HG02973 (cell line): ENCODE results near the gene CETN1.
A peak's percentile ranks its signal among the peaks of the same experiment; 100 is the strongest.

ENCODE experiments used
- ATAC-seq: cut with Tn5 transposase; IDR thresholded peaks from one replicate; pipeline ENCODE4 v1.9.1; 2021; ENCODE audit warnings: moderate library complexity; ENCODE audit not compliant: unreplicated experiment

The CETN1 gene

DNA sequence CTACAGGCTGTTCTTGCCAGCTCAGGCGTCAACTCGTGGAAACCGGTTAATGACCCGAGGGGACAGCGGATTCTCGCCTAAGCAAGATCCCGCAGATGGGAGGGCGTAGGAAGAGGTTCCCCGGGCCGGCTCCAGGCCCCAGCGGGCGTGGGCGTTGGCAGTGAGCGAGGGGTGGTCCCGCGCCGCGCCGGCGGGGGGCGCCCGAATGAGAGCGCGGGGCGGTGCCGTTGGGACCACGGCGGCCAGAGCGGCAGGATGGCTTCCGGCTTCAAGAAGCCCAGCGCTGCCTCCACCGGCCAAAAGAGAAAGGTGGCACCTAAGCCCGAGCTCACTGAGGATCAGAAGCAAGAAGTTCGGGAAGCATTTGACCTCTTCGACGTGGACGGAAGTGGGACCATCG lies at the start of gene CETN1:
Gene CETN1 (plus strand): TSS at position 227 of the 400 bp plus-strand sequence. CDS start 29 bp downstream, at position 256.
- no peak for ATAC-seq

DNA sequence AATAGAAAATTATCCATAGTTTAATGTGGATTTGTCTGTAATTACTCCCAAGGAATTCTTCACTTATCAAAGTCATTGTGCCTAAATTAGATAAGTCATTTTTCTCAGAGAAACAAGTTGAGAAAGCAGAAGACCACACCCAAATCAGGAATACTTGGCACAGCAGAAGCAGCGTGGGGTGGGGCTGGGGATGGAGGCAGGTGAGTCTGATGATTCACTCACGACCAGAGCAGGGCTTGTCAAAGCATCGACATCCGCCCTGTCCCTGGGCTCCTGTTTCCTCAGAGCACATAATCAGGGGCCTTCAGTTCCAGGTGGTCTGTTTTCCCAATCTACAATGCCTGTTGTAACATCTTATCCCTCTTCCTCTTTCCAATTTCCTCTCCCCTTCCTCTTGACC lies 48.2 kb upstream of the CETN1 start:
- no peak for ATAC-seq

DNA sequence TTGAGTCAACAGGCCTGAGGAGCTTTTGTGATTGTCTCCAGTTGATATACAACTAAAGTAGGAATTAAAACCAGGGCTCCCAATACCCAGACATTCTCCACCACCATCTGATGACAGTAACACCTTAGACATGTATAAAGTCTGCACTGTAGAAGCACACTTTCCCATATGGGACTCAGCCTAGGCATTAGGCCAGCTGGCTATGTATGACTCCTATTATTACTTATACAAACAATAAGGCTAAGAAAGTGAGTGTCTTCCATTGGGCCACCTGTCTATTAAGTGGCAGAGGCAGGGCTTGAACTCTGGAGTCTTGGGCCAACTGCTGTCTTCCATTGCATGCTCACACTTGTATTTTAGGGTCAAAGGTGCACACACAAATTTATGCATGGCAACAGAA lies 47.5 kb upstream of the CETN1 start:
- ATAC-seq, result no peak

GRCh38 chr18:533995-534601 lies 46.1 kb upstream of the CETN1 start:
- no peak for ATAC-seq

DNA sequence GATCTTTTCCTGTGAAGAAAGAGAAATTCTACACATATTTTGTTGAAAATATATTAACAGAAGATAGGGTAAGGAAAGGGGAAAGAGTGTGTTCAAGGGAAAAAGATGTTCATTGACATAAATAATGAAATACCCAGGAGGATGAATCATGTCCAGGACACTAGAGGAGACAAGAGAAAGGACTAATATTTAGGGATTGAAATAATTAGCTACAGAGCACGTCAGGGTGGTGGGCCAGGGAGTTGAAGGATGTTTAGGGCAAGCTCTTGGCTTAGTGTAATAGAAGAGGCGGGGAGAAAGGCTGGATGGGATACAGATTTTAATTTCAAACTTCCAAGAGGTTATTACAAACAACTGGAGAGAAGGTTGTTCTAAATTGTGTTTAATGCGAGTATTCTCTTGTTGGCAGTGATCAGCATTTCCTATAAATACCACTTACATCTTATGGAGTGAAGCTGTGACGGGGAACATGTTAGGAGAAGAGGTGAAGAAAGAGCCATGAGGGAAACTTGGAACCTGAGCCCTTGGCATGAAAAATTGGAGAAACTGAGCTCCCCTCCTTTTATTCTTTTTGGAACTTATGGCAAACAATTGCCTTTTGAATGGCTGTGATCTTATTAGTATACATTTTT lies 36.6 kb upstream of the CETN1 start:
- ATAC-seq, result no peak

DNA sequence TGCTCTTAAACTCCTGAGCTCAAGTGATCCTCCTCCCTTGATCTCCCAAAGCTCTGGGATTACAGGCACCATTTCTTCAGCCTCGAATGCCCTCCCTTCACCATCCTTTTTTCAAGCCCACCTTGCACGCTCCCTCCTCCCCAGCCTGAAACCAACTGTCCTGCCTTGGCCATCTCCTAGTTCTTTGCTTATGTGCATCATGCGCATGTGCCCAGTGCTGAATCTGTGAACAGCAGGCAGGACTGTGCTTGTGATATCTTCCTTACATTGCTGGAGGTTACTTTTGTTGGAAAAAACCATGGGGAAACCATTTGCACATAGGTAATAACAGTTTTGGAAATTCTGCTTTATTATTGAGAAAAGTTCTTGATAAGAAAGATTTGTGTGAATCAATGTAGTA lies 30.2 kb upstream of the CETN1 start:
- no peak for ATAC-seq

GRCh38 chr18:551404-552061 lies 28.6 kb upstream of the CETN1 start:
- ATAC-seq, result peak; percentile 90

DNA sequence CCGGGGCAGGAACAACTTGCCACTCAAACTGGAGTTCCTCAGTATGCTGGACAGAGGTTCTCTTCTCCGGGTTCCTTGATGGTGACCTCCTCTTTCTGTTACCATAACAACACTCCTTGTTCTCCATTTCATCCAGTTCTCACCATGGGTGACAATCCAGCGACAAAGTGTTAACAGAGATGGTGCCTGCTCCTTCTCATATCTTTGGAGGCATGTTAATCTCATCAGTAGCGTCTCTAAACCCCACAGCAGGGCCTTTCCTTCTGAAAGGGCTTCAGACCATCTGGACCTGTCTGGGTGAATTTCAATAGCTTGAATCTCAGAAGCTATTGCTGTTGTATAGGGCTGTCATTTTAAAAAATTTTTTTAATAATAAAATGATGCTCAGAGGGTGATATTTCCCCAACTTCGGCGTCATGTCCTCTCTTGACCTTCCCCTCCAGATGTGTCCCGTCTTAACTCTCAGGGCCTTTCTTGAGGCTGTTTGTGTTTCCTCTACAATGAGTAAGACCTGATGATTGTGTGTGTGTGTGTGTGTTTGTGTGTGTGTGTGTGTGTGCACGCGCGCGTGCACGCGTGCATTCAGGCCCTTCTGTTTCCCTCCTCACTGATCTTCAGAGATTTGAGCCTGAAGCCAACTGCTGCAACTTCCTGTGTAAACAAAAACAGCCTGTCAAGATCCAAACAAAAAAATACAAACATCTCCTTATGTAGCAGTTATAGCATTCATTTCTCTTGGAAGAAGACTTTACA lies 24.3 kb upstream of the CETN1 start:
- ATAC-seq, result no peak

- ATAC-seq, result no peak
Measured at GRCh38 chr18:564708-565561, 15.2 kb upstream of the CETN1 start.

DNA sequence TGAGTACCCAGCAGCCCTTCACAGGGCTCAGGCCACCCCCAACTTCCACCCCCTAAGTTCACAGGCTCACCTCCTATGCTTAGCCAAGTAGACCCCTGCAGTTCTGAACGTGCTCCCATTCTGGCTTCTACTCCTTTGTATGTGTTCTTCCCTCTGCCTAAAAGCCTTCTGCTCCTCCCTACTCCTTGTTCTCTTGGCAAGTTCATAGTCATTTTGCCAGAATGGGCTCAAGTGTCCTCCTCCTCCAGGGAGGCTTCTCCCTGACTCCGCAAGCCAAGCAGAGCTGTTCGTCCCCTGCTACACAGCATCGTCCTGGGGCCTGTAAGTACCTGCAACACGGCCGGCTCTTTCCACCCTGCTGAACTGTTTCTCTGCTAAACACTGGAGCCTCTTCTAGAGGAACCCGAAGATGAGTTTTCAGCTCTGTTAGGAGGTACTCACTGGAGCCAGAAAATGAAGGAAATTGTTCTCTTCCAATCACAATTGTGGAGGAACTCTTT lies 14.6 kb upstream of the CETN1 start:
- ATAC-seq, result no peak

- no peak for ATAC-seq
Measured at GRCh38 chr18:567122-567521, 13.1 kb upstream of the CETN1 start.

GRCh38 chr18:568731-569130 lies 11.4 kb upstream of the CETN1 start:
- ATAC-seq, result no peak

DNA sequence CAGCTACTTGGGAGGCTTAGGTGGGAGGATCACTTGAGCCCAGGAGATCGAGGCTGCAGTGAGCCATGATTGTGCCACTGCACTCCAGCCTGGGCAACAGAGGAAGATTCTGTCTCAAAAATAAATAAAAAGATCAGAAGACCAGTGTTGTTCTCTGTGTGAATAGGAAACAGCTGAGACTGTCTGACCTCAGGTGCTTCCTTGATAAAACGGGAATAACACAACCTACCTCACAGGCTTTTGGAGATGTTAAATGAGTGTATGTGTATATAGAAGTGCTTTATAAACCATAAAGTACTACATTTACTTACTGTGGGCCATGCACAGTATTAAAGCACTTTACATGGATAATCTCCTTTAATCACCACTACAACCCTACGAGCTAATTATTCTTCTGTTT lies 9.9 kb upstream of the CETN1 start:
- no peak for ATAC-seq

GRCh38 chr18:570697-571096 lies 9.5 kb upstream of the CETN1 start:
- no peak for ATAC-seq

- ATAC-seq, result no peak
Measured at GRCh38 chr18:572091-572830, 7.9 kb upstream of the CETN1 start.

GRCh38 chr18:572831-573289 lies 7.3 kb upstream of the CETN1 start:
- no peak for ATAC-seq

DNA sequence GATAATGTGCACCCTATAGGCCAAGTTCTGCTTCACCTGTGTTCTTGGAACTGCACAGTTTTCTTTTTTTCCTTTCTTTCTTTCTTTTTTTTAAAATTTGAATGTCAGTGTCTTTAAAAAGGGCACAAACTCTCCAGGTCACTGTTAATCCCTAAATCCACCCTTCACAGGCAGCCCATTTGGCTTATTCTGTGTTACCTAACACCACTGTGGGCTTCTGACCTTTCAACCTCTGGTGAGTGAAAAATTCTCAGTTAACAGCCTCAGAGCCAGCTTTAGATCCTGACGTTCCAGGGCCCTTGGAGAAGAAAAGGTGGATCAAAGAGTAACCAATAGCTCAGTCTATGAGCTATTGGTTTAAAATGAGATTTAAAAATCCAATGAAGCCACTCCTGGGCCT lies 6.8 kb upstream of the CETN1 start:
- no peak for ATAC-seq

DNA sequence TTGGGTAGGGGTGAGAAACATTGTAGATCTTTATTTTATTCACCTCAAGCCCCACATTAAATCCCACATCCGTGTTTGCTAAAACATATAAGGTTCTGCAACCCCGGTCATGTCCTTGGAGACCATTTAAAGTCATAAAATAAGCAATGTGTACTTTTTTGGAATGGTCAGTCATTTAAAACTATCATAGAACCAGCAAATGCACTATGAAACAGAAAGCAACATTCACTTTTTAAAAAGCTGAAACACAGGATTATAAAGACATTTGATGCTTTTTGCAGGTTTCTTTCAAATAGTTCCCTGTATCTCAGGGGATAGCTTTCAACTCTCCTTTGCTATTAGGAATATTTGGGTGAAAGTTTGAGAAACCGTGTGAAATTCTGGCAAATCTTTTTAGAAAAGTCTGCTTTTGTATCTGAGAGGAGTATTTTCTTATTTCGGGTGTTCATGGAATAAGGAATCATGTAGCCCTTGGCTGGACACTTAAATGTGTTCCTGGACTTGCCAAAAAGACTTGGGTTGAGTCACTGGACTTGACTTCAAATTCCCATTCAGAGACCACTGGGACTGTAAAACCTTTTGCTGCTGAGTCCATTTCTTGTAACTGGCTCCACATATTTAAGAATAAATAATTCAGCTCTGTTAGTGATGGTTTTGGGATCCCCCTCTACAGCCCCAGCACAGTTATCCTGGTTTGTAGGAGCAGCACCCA lies 5.9 kb upstream of the CETN1 start:
- ATAC-seq, result no peak
